HG02884 (cell line): ENCODE results near the gene RNPEPL1.
"Not testable (repeated sequence)": the region's sequence is repeated elsewhere in the genome, so short reads cannot be mapped to it uniquely, and the experiment has no call there.

Source experiments
- ATAC-seq: cut with Tn5 transposase; IDR thresholded peaks from one replicate; pipeline ENCODE4 v1.9.1; 2021; ENCODE audit warnings: mild to moderate bottlenecking, moderate library complexity; ENCODE audit not compliant: unreplicated experiment

Gene RNPEPL1

DNA sequence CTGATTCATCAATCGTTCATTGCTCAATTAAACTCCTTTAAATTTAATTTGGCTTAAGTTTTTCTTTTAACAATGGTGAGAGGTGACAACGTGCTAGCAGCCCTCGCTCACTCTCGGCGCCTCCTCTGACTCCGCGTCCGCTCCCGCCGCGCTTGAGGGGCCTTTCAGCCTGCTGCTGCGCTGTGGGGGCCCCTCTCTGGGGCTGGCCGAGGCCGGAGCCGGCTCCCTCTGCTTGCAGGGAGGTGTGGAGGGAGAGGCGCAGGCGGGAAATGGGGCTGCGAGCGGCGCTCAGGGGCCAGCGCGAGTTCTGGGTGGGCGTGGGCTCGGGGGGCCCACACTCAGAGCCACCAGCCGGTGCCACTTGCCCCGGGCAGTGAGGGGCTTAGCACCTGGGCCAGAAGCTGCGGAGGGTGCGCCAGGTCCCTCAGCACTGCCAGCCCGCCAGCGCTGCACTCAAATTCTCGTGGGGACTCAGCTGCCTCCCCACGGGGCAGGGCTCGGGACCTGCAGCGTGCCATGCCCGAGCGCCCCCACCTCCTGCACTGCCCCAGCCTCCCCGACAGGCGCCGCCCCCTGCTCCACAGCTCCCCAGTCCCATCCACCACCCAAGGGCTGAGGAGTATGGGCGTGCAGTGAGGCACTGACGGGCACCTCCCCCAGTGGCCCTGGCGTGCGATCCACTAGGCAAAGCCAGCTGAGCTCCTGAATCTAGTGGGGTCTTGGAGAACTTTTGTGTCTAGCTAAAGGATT, 30.1 kb upstream of the RNPEPL1 start:
- ATAC-seq: no peak

DNA sequence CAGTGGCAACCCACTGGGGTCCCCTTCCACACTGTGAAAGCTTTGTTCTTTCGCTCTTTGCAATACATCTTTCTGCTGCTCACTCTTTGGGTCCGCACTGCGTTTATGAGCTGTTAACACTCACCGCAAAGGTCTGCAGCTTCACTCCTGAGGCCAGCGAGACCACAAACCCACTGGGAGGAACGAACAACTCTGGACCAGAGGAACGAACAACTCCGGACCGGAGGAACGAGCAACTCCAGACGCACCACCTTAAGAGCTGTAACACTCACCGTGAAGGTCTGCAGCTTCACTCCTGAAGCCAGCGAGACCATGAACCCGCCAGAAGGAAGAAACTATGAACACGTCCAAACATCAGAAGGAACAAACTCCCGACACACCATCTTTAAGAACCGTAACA, 29.2 kb upstream of the RNPEPL1 start:
- ATAC-seq: not testable (repeated sequence)

DNA sequence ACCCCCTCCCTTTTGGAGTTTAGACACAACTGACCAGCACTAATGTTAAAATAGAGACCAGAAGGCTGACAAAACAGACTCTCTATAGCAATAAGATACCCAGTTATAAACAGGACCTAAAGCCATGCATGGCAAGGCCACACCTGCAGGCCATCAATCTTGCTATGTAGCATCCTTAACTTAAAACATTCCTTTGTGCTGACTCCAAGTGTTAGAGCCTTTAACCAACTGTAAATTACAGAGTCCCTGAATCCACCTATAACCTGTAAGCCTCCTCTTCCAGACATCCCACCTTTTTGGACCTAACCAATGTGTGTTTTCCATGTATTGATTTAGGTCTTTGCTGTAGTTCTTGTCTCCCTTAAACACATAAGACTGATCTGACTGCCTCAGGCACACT, 28.4 kb upstream of the RNPEPL1 start:
- no peak for ATAC-seq

DNA sequence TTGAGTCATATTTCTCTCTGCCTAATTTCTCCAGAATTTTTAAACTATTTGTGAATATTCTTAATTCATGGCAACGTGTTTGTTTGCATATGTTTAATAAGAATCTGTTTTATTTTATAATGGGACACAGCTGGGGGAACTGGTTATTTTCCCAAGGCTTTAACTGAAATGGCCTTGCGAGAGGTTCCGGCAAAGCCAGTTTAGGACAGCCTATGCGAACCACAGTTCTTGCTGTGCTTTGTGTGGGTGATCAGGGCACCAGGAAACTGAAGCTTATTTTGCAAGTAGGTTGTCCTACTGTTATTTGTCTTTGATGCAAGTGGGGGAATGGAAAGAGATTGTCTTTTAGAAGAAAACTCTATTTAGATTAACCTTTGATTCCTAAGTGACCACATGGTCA, 17.0 kb upstream of the RNPEPL1 start:
- no peak for ATAC-seq

DNA sequence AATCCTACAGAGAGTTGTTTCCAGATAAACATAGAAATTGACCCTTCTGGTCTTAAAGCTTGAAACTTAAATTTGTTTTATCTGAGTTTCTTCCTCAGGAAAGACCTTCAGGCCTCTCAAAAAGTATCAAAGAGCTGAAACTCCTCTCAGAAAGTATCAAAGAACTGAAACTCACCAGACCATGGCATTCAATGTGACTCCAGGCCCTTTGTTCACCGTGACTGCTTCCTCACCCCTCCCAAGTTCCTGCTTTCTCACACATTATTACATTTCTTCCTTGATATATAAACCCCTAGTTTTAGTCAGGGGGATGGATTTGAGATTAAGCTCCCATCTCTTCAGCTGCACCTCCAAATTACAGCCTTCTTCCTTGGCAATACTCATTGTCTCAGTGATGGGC, 16.5 kb upstream of the RNPEPL1 start:
- ATAC-seq: no peak

DNA sequence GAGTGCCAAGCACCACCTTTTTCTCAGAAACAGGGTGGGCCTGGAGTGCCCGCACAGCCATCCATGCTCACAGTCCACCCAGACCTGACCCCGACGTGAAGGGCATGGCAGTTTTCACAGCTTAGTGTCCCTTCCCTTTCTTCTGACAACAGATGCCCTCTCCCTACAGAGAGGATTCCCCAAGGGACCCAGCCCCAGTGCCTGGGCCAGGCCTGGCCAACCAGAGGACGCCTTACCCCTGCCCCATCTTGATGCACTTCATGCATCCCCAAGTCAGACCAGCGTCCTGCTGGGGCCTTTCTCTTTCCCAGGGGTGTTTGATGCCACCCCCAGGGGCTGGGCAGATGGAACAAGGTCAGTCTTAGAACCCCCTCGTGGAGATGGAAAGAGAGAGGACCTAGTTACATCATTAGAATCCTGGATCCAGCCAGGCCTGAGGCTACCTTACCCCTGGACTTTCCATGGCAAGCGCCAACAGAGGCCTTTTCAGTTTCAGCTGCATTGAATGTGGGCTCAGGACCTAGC, 14.3 kb upstream of the RNPEPL1 start:
- no peak for ATAC-seq

DNA sequence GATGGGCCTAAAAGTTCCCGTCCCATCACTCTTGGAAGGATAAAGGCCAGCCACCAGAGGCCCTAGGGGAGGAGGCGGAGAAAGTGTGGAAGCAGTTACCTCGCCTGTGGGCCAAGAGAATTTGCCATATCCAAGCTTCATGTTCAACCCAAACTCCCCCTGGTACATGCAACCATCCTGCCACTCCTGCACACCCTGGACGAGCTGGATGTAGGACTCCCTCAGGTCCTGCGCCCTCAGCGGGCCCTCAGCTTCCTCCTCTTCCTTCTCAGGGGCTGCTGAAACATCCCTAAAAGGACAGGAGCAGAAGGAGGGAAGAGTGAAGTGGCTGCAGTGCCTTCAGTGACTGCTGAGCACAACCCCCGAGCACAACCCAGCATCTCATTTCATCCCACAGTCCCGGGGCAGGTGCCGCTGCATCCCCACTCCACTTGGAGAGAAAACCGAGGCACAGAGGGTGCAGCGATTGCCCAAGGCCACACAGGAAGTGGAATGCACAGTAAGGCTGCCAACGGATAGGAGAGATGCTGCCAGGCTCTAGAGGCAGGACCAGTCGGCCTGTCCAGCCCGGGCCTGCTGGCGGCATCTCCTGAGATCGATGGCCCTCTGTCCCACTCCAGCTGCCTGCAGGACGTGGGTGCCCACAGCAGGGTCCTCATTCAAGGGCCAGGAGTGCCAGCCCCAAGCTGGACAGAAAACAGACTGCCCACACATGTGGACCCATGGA, 13.4 kb upstream of the RNPEPL1 start:
- no peak for ATAC-seq

DNA sequence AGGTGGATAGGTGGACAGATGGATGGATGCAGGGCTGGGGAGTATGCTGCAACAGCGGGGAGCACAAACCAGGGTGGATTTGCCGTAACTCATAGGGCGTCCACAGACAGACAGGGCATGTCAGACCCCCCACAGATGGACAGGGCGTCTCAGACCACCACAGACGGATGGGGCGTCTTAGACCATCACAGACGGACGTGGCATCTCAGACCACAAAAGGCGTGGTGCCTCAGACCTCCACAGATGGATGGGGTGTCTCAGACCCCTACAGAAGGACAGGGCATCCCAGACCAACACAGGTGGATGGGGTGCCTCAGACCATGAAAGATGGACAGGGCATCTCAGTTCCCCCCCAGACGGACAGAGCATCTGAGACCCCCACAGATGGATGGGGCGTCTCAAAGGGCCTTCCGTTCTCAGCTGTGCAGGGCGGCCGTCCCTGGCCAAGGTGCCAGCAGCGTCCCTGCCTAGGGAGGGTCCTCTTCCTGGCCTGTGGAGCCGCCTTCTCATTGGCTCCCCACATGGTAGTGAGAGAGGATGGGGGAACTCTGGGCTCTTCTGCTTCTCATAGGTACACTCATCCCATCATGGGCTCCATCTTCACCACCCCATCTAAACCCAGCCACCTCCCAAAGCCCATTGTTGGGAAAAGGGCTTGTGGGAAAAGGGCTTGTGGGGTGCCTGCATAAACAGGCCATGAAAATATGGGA, 12.6 kb upstream of the RNPEPL1 start:
- no peak for ATAC-seq

DNA sequence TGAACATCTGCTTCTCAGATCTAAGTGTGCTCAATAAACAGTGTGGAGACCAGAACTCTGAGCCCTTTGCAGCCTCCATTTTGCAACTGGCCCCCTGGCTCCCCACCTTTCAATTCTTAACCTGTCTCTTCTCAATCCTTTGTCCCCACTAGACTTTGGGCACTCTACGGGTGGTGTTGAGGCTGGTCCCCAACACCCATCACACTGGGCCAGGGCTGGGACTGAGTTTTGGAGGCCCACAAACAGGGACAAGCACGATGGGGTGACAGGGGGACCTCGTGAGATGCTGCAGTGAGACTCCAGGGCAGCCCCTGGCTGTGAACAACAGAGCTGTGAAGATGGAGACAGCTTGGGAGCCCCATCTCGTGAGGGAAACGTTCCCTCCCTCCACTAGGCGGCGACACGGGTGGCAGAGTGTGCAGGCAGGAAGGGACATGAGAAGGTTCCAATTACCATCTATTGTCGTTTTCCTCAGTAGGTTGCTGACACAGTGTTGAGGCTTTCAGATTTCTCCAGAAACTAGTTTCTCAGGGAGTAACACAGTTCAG, 11.7 kb upstream of the RNPEPL1 start:
- no peak for ATAC-seq

DNA sequence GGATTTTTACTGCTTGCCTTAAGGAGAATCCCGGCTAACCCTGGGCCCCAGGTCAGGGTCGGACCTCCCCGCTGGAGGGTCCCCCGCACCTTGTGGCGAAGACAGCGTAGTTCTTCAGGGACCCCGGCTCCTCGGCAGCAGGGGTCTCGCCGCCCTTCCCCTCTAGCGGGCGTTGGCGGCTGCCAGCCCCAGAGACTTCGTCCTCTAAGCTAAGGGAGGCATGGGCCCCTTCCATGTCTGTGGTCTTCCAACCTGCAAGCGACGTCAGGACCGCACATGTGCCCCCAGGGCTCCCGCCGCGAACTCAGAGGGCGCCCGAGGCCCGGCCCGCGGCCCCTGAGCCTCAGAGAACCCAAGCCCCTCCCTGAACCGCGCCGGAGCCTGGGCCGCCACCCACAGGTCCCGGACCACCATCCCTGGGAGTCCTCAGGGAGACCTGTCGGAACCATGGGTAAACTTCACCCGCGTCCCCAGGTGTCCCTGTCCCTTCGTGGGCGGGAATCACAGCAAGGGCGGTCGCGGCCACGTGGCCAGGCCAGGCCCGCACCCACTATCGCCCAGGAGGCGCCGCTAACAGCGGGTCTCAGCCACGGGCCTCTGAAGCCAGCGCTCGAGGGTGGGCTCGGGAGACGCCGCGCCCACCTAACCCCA, 11.1 kb upstream of the RNPEPL1 start:
- ATAC-seq: no peak

DNA sequence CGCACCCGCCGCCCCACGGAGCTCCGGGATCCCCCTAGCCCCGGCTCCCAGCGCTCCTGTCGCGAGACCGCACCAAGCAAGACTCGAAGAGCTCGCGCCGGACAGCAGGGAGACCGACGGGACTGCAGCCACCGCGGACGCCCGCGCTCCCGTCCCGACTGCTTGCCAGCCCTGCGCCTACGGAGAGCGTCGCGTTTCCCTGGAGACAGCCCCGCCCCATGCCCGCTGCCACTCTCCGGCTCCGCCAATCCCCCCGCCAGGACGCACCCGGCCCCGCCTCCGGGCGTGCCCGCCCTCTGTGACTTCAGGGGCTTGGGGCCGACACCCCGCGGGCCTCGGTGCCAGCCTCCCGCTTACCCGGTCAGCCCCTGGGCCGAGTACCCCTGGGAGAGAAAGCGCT, 10.5 kb upstream of the RNPEPL1 start, which contains the start of gene ANKMY1:
ANKMY1 (minus strand) TSS at position 181 of the 400 bp plus-strand sequence. CDS start 653 bp downstream, outside the sequence.
- ATAC-seq: no peak

DNA sequence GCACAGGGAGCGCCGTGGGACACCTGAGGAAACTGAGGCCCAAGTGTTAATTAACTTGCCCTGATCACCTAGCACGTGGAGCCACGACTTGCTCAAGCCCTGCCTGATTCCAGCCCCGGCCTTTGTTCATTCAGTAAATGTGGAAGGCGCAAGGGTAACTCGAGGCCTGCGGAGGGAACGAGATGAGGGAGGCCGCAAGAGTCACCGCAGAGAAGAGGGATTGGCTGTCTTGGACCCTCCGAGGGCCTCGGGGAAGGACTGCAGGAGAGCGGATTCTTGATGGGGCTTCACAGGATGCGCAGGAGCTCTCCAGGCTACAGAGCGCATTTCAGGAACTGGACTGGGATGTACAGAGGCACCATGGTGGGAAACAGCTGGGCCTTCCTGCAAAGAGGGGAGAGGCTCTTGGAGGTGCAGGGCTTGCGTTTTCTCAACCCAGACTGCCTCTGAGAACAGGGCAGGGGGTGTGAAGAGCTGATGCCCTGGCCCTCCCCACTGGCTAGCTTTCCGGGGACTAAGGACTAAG, 10.0 kb upstream of the RNPEPL1 start:
- ATAC-seq: no peak

DNA sequence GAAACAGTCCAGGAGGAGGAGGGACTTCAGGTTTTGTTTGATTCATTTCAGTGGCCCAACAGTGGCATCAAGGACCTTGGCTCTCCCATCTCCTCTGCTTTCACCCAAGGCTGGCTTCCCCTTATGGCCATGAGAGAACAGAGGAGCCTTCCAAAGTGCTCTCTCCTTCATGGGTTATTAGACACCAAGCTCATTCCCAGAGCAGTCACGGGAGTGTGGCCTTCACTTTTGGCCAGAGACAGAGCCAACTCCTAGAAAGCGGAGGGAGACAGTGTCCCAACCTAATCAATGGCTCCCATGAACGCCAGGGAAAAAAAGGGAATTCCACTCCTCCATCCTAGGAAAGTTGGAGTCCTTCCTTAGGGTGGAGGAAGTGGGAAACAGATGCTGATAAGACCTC, 9.0 kb upstream of the RNPEPL1 start:
- ATAC-seq: no peak

DNA sequence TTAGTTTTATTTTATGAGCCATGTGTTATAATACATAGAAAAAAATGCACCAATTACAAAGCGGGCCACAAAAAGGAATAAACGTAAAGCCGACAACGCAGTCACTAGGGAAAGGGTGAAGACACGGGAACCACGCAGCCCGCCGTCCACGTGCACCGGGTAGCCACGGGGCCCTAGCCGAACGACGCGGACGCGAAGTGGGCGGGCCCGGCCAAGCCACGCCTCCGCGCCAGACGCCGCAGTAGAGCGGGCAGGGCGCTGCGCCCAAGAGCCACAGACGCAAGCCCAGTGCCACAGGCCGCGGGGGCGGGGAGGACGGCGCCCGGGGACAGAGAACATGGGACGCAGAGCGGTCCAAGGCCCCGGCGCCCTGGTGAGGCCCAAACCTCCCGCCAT, 8.2 kb upstream of the RNPEPL1 start, which contains the start of gene DUSP28:
DUSP28 (plus strand) TSS at position 274 of the 396 bp plus-strand sequence. CDS start 328 bp downstream, outside the sequence.
- ATAC-seq: peak; percentile 48

DNA sequence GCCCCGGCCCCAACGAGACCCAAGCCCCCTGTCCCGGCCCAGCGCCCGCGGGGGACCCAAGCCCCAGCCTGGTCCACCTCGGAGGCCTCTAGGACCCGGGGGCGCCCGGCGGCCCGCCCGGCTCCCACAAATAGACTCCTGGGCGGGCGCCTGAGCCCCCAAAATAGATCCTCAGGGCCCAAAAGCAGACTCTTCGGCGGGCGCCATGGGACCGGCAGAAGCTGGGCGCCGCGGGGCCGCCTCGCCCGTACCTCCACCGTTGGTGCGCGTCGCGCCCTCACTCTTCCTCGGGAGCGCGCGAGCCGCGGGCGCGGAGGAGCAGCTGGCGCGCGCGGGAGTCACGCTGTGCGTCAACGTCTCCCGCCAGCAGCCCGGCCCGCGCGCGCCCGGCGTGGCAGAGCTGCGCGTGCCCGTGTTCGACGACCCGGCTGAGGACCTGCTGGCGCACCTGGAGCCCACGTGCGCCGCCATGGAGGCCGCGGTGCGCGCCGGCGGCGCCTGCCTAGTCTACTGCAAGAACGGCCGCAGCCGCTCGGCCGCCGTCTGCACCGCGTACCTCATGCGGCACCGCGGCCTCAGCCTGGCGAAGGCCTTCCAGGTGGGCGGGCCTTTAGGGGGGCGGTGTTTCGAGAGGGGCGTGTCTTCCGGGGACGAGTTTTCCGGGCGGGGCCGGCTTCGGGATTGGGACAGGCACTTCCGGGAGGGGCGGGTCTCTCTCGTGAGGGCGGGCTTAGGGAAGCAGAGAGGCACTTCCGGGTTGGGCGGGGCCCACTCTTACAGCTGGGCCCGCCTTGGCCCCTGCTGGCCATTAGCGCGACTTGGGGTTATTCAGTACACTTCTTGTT, 7.6 kb upstream of the RNPEPL1 start:
- ATAC-seq: peak; percentile 52

DNA sequence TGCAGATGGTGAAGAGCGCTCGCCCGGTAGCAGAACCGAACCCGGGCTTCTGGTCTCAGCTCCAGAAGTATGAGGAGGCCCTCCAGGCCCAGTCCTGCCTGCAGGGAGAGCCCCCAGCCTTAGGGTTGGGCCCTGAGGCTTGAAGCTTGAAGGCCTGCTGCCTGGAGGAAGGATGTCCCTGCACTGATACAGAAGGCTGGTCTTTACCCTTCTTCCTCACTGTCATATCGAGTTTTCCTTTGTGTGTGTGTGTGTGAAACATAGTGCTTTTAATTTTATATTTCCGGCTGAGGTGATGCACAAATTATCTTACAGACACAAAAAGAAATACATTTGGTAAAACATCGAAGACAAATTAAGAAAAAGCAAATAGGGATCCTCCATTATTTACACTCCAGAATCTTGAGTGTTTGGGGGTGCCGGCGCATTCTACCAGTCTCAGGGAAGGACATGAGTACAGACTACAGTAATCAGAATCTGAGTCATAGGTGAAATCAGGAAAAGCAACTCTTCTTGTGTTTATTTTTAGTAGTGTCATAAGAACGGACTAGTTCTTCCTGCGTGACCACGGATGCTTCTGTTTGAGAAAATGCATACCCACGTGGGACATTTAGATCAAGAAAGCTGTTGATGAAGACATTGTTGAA, 6.8 kb upstream of the RNPEPL1 start:
- ATAC-seq: no peak

DNA sequence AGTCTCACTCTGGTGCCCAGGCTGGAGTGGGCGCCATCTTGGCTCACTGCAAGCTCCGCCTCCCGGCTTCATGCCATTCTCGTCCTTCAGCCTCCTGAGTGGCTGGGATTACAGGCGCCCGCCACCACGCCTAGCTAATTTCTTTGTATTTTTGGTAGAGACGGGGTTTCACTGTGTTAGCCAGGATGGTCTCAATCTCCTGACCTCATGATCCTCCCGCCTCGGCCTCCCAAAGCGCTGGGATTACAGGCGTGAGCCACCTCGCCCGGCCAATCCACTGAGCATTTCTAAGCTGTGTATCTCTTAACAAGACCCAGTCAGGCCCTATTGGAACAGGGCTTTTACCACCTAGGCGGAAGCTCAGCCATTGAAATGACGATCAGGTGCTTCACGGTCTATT, 5.1 kb upstream of the RNPEPL1 start:
- not testable (repeated sequence) for ATAC-seq

DNA sequence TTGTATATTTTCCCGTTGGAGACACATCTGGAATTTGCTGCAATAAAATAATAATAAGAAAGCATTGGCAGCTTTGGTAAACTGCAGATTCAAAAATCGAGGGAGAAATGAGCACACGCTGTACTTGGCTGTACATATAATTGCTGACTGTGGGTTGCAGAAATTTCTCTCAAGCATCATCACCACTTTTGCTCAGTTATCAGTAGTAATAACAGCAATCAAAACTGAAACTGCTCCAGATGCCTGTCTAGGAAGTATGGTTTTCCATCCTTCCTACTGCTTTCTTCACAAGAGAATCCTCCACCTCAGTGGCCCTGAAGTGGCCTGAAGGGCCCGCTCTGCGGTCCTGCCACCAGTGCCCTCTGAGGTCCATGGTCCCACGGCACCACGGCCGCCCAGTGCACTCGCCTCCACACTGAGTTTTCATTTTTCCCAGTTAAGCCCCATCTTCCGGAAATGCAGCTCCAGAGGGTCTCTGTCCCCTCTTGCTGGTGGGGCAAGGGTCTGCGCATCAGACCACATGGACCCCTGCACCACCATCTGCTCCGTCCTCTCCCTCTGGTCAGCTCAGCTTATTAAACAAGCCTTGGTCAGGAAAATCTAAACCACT, 4.2 kb upstream of the RNPEPL1 start:
- ATAC-seq: no peak
